CD8-positive, alpha-beta memory T cell (primary cell): Measurements from ENCODE around the gene KCNA1. TPM values are rescaled to one million over a fixed set of nuclear protein-coding genes. Genes with fewer than 3 reads are reported as not detected.
"Not testable (repeated sequence)": the region's sequence is repeated elsewhere in the genome, so short reads cannot be mapped to it uniquely, and the experiment has no call there.

Experiments
- CTCF ChIA-PET: fragments of 350-600 bp; sonication (Branson Sonifier 250); formaldehyde crosslinking; loops from one replicate; lab custom pipeline; 2021; ENCODE audit warnings: antibody characterized with exemption; lab: Charles Lee
- POLR2A ChIA-PET: fragments of 350-600 bp; sonication (Branson Sonifier 250); formaldehyde crosslinking; loops from one replicate; lab custom pipeline; 2021; ENCODE audit warnings: antibody characterized with exemption; lab: Charles Lee
- DNase-seq, 5 donors: peaks; one replicate each; pipeline versions ENCODE4 v3.0.0 to v3.0.0-alpha.2; 2020 to 2022; ENCODE audit warnings: mixed read lengths in 1 of 5
- H3K27ac ChIP-seq: one replicate; pipeline ENCODE4 v1.7.0; 2013; ENCODE audit warnings: low read depth, mild to moderate bottlenecking, low read length, moderate library complexity
- H3K27me3 ChIP-seq: 2 replicates; pipeline ENCODE4 v1.7.0; 2013; ENCODE audit warnings: low read length, mild to moderate bottlenecking; ENCODE audit not compliant: insufficient read depth, poor library complexity, severe bottlenecking
- H3K36me3 ChIP-seq: 2 replicates; pipeline ENCODE4 v1.7.0; 2013; ENCODE audit warnings: mild to moderate bottlenecking, low read length, moderate library complexity; ENCODE audit not compliant: insufficient read depth
- H3K4me1 ChIP-seq: 2 replicates; pipeline ENCODE4 v1.7.0; 2013; ENCODE audit warnings: mild to moderate bottlenecking, low read length, moderate library complexity; ENCODE audit not compliant: insufficient read depth
- H3K4me3 ChIP-seq: 2 replicates; pipeline ENCODE4 v1.7.0; 2013; ENCODE audit warnings: mild to moderate bottlenecking, low read length
- H3K9me3 ChIP-seq: 2 replicates; pipeline ENCODE4 v1.7.0; 2013; ENCODE audit warnings: mild to moderate bottlenecking, low read length
- H3K27ac Mint-ChIP-seq, 8 donors: one replicate each; pipeline ENCODE4 v1.8.0; 2020 to 2021; ENCODE audit warnings: mixed read lengths in 8 of 8, mild to moderate bottlenecking in 6 of 8, inconsistent platforms in 3 of 8, moderate library complexity in 3 of 8
- H3K27me3 Mint-ChIP-seq, 2 donors: one replicate each; pipeline ENCODE4 v1.8.0; 2020 to 2021; ENCODE audit warnings: mixed read lengths in 2 of 2, mild to moderate bottlenecking in 1 of 2, moderate library complexity in 1 of 2
- H3K36me3 Mint-ChIP-seq, 3 donors: one replicate each; pipeline ENCODE4 v1.8.0; 2020 to 2021; ENCODE audit warnings: mixed read lengths in 3 of 3, inconsistent platforms in 1 of 3, mild to moderate bottlenecking in 1 of 3
- H3K4me1 Mint-ChIP-seq, 3 donors: one replicate each; pipeline ENCODE4 v1.8.0; 2020 to 2021; ENCODE audit warnings: mixed read lengths in 3 of 3, inconsistent platforms in 1 of 3, mild to moderate bottlenecking in 1 of 3
- H3K4me3 Mint-ChIP-seq, 7 donors: one replicate each; pipeline ENCODE4 v1.8.0; 2020 to 2021; ENCODE audit warnings: mixed read lengths in 7 of 7, mild to moderate bottlenecking in 6 of 7, moderate library complexity in 4 of 7, inconsistent platforms in 2 of 7
- H3K9me3 Mint-ChIP-seq, 5 donors: one replicate each; pipeline ENCODE4 v1.8.0; 2020 to 2022; ENCODE audit warnings: mixed read lengths in 5 of 5, mild to moderate bottlenecking in 3 of 5, moderate library complexity in 2 of 5, inconsistent platforms in 1 of 5
- polyA plus RNA-seq: library from polyadenylated mRNA; unstranded; fragments of 300-500 nt; fragmentation: Illumina TruSeq; gene quantifications from one replicate; pipeline ENCODE4 v1.2.3, GENCODE V29; 2021
- total RNA-seq, 2 experiments: library from RNA; stranded (reverse); gene quantifications; one replicate each; pipeline ENCODE4 v1.2.3, GENCODE V29; 2021

Gene KCNA1
- total and polyA plus RNA-seq, 3 experiments from 2014 or later: not detected

- no peaks in the 10 kb centered on the region for H3K36me3 Mint-ChIP-seq
- Histone ChIP-seq H3K36me3 (no peaks in the 10 kb centered on the region), H3K4me1 (no peaks in the 10 kb centered on the region), H3K27ac (no peak overlapping the region), H3K4me3 (no peak overlapping the region), H3K27me3 (no peaks in the 10 kb centered on the region), H3K9me3 (no peaks in the 10 kb centered on the region)
- H3K27ac Mint-ChIP-seq: no peak overlapping the region
- no peak overlapping the region for H3K4me3 Mint-ChIP-seq
- H3K27me3 Mint-ChIP-seq: peaks cover 16 to 32% of the 10 kb centered on the region in 2 donors
- H3K9me3 Mint-ChIP-seq: no peaks in the 10 kb centered on the region
- H3K4me1 Mint-ChIP-seq: no peaks in the 10 kb centered on the region
- no peak for DNase-seq
- CTCF ChIA-PET: interaction anchor here (4.6 kb wide), 1 partner anchor 15 kb away, joined by 31 read pairs; no protein-coding TSS in a partner anchor
- POLR2A ChIA-PET: no interaction called here
Measured at GRCh38 chr12:4871514-4871913, 38.2 kb upstream of the KCNA1 start.

- Histone ChIP-seq H3K9me3 (no peaks in the 10 kb centered on the region), H3K4me1 (no peaks in the 10 kb centered on the region), H3K36me3 (no peaks in the 10 kb centered on the region), H3K4me3 (no peak overlapping the region), H3K27ac (no peak overlapping the region), H3K27me3 (no peaks in the 10 kb centered on the region)
- H3K36me3 Mint-ChIP-seq: no peaks in the 10 kb centered on the region
- CTCF ChIA-PET: no interaction called here
- no peak overlapping the region for H3K27ac Mint-ChIP-seq
- H3K9me3 Mint-ChIP-seq: peaks cover 0 to 6% (median 2%) of the 10 kb centered on the region in 5 donors
- POLR2A ChIA-PET: no interaction called here
- H3K4me1 Mint-ChIP-seq: no peaks in the 10 kb centered on the region
- no peak for DNase-seq
- H3K4me3 Mint-ChIP-seq: no peak overlapping the region
- peaks cover 14 to 17% of the 10 kb centered on the region in 2 donors for H3K27me3 Mint-ChIP-seq
Measured at GRCh38 chr12:4873947-4874346, 35.8 kb upstream of the KCNA1 start.

GRCh38 chr12:4874671-4875070 is 35.0 kb upstream of the KCNA1 start:
- no peaks in the 10 kb centered on the region for H3K36me3 ChIP-seq

GRCh38 chr12:4879481-4879880 is 30.2 kb upstream of the KCNA1 start:
- H3K27me3 ChIP-seq, DNase-seq, CTCF ChIA-PET, POLR2A ChIA-PET, H3K4me1 ChIP-seq, H3K4me1 Mint-ChIP-seq, H3K9me3 ChIP-seq, H3K36me3 ChIP-seq, H3K4me3 Mint-ChIP-seq, H3K27ac ChIP-seq, H3K27ac Mint-ChIP-seq, H3K4me3 ChIP-seq, H3K36me3 Mint-ChIP-seq: not testable (repeated sequence)
- peaks cover 0 to 13% (median 9%) of the 10 kb centered on the region in 5 donors for H3K9me3 Mint-ChIP-seq
- H3K27me3 Mint-ChIP-seq: peaks cover 13 to 28% of the 10 kb centered on the region in 2 donors

More at GRCh38 chr12:4874671-4875070, 35.0 kb upstream of the KCNA1 start:
- peaks cover 0 to under 1% (median 0%) of the 10 kb centered on the region in 3 donors for H3K36me3 Mint-ChIP-seq
- POLR2A ChIA-PET: no interaction called here
- Histone ChIP-seq H3K27me3 (no peaks in the 10 kb centered on the region), H3K27ac (no peak overlapping the region), H3K4me1 (no peaks in the 10 kb centered on the region), H3K4me3 (no peak overlapping the region), H3K9me3 (no peaks in the 10 kb centered on the region)
- H3K4me3 Mint-ChIP-seq: no peak overlapping the region
- peaks cover 0 to 7% (median 2%) of the 10 kb centered on the region in 5 donors for H3K9me3 Mint-ChIP-seq
- CTCF ChIA-PET: no interaction called here
- H3K4me1 Mint-ChIP-seq: no peaks in the 10 kb centered on the region
- peaks cover 12 to 14% of the 10 kb centered on the region in 2 donors for H3K27me3 Mint-ChIP-seq
- DNase-seq: no peak
- H3K27ac Mint-ChIP-seq: no peak overlapping the region

- peaks cover 0 to 7% (median 0%) of the 10 kb centered on the region in 3 donors for H3K36me3 Mint-ChIP-seq
- no peaks in the 10 kb centered on the region for H3K9me3 ChIP-seq
- no peaks in the 10 kb centered on the region for H3K36me3 ChIP-seq
- H3K27ac ChIP-seq: no peak overlapping the region
- peaks cover 6% of the 10 kb centered on the region for H3K27me3 ChIP-seq
- H3K4me3 Mint-ChIP-seq: no peak overlapping the region
- no peak overlapping the region for H3K27ac Mint-ChIP-seq
- POLR2A ChIA-PET: no interaction called here
- H3K9me3 Mint-ChIP-seq: peaks cover 0 to 13% (median 9%) of the 10 kb centered on the region in 5 donors
- no peak overlapping the region for H3K4me3 ChIP-seq
- CTCF ChIA-PET: no interaction called here
- DNase-seq: no peak
- no peaks in the 10 kb centered on the region for H3K4me1 Mint-ChIP-seq
- no peaks in the 10 kb centered on the region for H3K4me1 ChIP-seq
- peaks cover 9 to 45% of the 10 kb centered on the region in 2 donors for H3K27me3 Mint-ChIP-seq
Measured at GRCh38 chr12:4881266-4882064, 28.2 kb upstream of the KCNA1 start.

- no peak for DNase-seq
- ChIA-PET POLR2A (no interaction called here), CTCF (no interaction called here)
- H3K27ac Mint-ChIP-seq: no peak overlapping the region
- no peak overlapping the region for H3K4me3 ChIP-seq
- no peaks in the 10 kb centered on the region for H3K9me3 Mint-ChIP-seq
- peaks cover 14 to 38% of the 10 kb centered on the region in 2 donors for H3K27me3 Mint-ChIP-seq
- no peak overlapping the region for H3K27ac ChIP-seq
- H3K36me3 ChIP-seq: no peaks in the 10 kb centered on the region
- no peak overlapping the region for H3K4me3 Mint-ChIP-seq
- H3K4me1 Mint-ChIP-seq: no peaks in the 10 kb centered on the region
- H3K4me1 ChIP-seq: no peaks in the 10 kb centered on the region
- no peaks in the 10 kb centered on the region for H3K9me3 ChIP-seq
- no peaks in the 10 kb centered on the region for H3K36me3 Mint-ChIP-seq
- H3K27me3 ChIP-seq: no peaks in the 10 kb centered on the region
Measured at GRCh38 chr12:4891866-4892265, 17.8 kb upstream of the KCNA1 start.

- H3K9me3 ChIP-seq: no peaks in the 10 kb centered on the region
- H3K4me3 Mint-ChIP-seq: no peak overlapping the region
- H3K27me3 ChIP-seq: no peaks in the 10 kb centered on the region
- no peaks in the 10 kb centered on the region for H3K4me1 Mint-ChIP-seq
- H3K4me3 ChIP-seq: no peak overlapping the region
- no peaks in the 10 kb centered on the region for H3K9me3 Mint-ChIP-seq
- H3K27ac Mint-ChIP-seq: no peak overlapping the region
- no peaks in the 10 kb centered on the region for H3K4me1 ChIP-seq
- ChIA-PET CTCF (no interaction called here), POLR2A (no interaction called here)
- peaks cover 11 to 34% of the 10 kb centered on the region in 2 donors for H3K27me3 Mint-ChIP-seq
- H3K36me3 ChIP-seq: no peaks in the 10 kb centered on the region
- DNase-seq: no peak
- H3K27ac ChIP-seq: no peak overlapping the region
- H3K36me3 Mint-ChIP-seq: no peaks in the 10 kb centered on the region
Measured at GRCh38 chr12:4892418-4892817, 17.3 kb upstream of the KCNA1 start.

GRCh38 chr12:4894019-4894418 is 15.7 kb upstream of the KCNA1 start:
- Mint-ChIP-seq H3K36me3 (no peaks in the 10 kb centered on the region), H3K4me1 (no peaks in the 10 kb centered on the region), H3K9me3 (no peaks in the 10 kb centered on the region), H3K27ac (no peak overlapping the region), H3K27me3 (peaks cover 7 to 32% of the 10 kb centered on the region in 2 donors), H3K4me3 (no peak overlapping the region)
- no peak for DNase-seq
- H3K36me3 ChIP-seq: no peaks in the 10 kb centered on the region
- H3K27me3 ChIP-seq: no peaks in the 10 kb centered on the region
- POLR2A ChIA-PET: no interaction called here
- CTCF ChIA-PET: no interaction called here
- no peak overlapping the region for H3K4me3 ChIP-seq
- no peak overlapping the region for H3K27ac ChIP-seq
- H3K4me1 ChIP-seq: no peaks in the 10 kb centered on the region
- no peaks in the 10 kb centered on the region for H3K9me3 ChIP-seq
